Measurements from ENCODE around the gene PLCXD3.
"Not testable (repeated sequence)": the region's sequence is repeated elsewhere in the genome, so short reads cannot be mapped to it uniquely, and the experiment has no call there.

- TF ChIP-seq CTCF, POLR2A (IDR thresholded peaks at IDR 0.05): not testable (repeated sequence)
Measured at GRCh38 chr5:41493490-41494126, 16.8 kb downstream of the PLCXD3 start.
